Kidney epithelial cell (primary cell): ENCODE measurements around the gene CREB3L1. TPM values are rescaled to one million over a fixed set of nuclear protein-coding genes. Genes with fewer than 3 reads are reported as not detected.

Experiments used
- DNase-seq: peaks from one replicate; pipeline ENCODE4 v3.0.0-alpha.2; 2010; ENCODE audit warnings: low read depth
- H3K27me3 ChIP-seq: 2 replicates; pipeline ENCODE4 v1.6.0; 2011; ENCODE audit warnings: low read length; ENCODE audit not compliant: control insufficient read depth, insufficient read depth
- H3K36me3 ChIP-seq: 2 replicates; pipeline ENCODE4 v1.5.1; 2011; ENCODE audit warnings: low read length; ENCODE audit not compliant: control insufficient read depth, insufficient read depth
- H3K4me3 ChIP-seq: 2 replicates; pipeline ENCODE4 v1.5.1; 2011; ENCODE audit warnings: low read depth, mild to moderate bottlenecking, control low read depth, low read length
- total RNA-seq: library from RNA; depleted of rRNA; stranded (reverse); fragments of >200 nt; gene quantifications from 2 replicates; pipeline ENCODE4 v1.2.3, GENCODE V29; 2015
- TF ChIP-seq, protein P1 (sequence below): IDR thresholded peaks from 2 replicates; pipeline ENCODE4 v1.5.1; 2011; ENCODE audit warnings: mild to moderate bottlenecking, moderate library complexity, low read length, control low read depth, inconsistent platforms; ENCODE audit not compliant: insufficient read depth, poor library complexity, severe bottlenecking

The CREB3L1 gene
- total RNA-seq, 1 donor from 2014 or later: 3.2 TPM

DNA sequence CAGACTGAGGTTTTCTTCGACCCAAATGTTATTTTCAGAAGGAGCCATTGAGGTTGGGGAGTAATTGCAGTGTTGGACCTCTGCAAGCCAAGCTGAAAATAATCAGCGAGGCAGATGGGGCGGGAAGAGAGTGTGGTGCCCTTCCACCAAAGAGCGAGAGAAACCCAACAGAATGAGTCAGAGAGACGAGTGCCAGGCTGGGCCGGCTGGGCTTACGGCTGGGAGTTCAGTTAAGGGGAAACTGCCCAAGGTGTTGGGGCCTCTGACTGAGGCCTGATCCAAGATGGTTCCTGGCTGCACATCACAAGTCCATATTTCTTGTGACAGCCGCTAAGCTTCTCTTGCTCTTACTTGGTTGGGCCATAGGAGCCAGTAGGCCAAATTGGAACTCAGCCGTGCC, 30.4 kb upstream of the CREB3L1 start:
- DNase-seq: no peak
- Histone ChIP-seq H3K27me3 (no peaks in the 10 kb centered on the region), H3K4me3 (no peak overlapping the region), H3K36me3 (no peaks in the 10 kb centered on the region)
- TF ChIP-seq, protein P1, sequence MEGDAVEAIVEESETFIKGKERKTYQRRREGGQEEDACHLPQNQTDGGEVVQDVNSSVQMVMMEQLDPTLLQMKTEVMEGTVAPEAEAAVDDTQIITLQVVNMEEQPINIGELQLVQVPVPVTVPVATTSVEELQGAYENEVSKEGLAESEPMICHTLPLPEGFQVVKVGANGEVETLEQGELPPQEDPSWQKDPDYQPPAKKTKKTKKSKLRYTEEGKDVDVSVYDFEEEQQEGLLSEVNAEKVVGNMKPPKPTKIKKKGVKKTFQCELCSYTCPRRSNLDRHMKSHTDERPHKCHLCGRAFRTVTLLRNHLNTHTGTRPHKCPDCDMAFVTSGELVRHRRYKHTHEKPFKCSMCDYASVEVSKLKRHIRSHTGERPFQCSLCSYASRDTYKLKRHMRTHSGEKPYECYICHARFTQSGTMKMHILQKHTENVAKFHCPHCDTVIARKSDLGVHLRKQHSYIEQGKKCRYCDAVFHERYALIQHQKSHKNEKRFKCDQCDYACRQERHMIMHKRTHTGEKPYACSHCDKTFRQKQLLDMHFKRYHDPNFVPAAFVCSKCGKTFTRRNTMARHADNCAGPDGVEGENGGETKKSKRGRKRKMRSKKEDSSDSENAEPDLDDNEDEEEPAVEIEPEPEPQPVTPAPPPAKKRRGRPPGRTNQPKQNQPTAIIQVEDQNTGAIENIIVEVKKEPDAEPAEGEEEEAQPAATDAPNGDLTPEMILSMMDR: no peak

DNA sequence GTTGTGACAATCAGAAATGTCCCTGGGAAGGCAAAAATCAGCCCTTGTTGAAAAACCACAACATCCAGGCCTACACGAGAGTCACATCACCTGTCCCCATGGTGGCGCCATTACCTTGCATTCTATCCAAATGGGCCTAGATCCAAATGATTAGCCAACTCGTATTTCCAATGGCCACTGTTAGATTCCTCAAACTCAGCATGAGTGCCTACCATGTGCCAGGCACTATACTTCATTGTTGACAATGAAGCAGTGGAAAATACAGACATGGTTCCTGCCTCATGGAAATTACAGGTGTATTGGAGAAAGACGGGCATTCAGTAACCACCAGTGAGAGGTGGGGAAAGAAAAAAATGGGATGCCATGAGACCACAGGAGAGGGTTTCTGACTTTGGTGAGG, 29.8 kb upstream of the CREB3L1 start:
- H3K27me3 ChIP-seq: no peaks in the 10 kb centered on the region
- H3K4me3 ChIP-seq: no peak overlapping the region
- no peak for DNase-seq
- TF ChIP-seq, protein P1: peak; percentile 52
- H3K36me3 ChIP-seq: no peaks in the 10 kb centered on the region

DNA sequence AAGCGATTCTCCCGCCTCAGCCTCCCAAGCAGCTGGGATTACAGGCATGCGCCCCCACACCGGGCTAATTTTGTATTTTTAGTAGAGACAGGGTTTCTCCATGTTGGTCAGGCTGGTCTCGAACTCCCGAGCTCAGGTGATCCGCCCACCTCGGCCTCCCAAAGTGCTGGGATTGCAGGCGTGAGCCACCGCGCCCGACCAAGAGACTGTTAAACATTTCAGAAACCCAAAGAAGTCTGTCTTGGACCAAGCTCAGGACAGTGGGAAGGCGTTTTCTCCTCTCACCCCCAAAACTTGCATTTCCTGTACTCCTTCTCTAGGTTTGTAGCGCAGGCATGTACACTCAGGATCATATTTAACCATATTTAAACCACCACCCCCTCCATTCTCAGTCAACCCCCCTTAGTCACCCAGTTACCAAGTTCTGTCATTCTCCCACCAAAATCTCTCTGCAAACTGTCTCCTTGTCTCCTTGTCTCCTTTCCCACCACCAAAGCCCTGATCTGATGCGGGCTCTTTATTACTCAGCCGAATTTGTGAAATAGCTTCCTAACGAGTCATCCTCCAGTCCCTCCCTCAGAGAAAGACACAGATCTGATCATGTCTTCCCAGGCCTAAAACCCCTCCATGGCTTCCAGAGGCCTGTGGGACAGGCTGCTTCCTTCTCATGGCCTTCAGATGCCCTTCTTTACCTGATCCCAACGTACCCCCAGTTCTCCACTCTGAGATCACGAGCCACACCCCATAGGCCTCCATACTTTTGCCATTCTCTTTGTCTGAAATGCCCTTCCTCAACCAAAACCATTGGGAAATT, 29.0 kb upstream of the CREB3L1 start:
- TF ChIP-seq, protein P1: no peak
- peak; percentile 77 for DNase-seq
- no peaks in the 10 kb centered on the region for H3K27me3 ChIP-seq
- H3K36me3 ChIP-seq: no peaks in the 10 kb centered on the region
- H3K4me3 ChIP-seq: no peak overlapping the region

DNA sequence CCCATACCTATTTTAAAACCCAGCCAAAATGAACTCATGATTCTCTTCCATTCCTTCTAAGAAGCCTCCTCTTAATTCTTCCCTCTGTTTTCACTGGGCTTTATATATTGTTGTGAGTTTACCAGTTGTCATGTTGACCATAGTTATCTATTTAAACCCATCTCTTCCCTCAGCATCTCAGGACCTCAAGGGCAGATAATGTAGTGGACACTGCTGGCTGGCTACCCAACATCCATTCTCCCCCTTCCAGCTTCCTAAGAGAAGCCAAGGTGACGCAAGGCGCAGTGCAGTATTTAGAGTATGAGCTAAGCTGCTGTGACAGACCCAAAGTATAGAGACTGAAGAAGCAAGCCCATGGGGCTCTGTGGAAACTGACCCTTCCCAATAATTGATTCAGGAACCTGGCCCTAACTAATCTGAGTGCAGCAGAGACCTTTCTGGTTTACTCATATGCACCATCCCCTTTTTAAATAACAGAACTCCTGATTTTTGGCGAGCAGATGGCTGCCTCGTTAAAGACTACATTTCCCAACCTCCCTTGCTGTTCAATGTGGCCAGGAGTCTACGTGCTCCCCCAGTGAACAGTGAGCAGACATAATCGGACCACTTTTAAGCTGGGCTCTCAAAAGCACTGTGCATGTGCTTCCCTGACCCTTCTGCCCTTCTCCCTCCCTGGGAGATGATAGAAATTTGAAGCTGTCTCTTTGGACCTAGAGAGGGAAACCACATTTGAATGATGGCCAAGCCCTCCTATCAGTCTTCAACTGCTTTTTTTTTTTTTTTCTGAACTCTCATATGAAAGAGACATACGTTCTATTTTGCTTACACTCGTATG, 28.1 kb upstream of the CREB3L1 start:
- no peak for DNase-seq
- Histone ChIP-seq H3K4me3 (no peak overlapping the region), H3K27me3 (no peaks in the 10 kb centered on the region), H3K36me3 (no peaks in the 10 kb centered on the region)
- TF ChIP-seq, protein P1: no peak

DNA sequence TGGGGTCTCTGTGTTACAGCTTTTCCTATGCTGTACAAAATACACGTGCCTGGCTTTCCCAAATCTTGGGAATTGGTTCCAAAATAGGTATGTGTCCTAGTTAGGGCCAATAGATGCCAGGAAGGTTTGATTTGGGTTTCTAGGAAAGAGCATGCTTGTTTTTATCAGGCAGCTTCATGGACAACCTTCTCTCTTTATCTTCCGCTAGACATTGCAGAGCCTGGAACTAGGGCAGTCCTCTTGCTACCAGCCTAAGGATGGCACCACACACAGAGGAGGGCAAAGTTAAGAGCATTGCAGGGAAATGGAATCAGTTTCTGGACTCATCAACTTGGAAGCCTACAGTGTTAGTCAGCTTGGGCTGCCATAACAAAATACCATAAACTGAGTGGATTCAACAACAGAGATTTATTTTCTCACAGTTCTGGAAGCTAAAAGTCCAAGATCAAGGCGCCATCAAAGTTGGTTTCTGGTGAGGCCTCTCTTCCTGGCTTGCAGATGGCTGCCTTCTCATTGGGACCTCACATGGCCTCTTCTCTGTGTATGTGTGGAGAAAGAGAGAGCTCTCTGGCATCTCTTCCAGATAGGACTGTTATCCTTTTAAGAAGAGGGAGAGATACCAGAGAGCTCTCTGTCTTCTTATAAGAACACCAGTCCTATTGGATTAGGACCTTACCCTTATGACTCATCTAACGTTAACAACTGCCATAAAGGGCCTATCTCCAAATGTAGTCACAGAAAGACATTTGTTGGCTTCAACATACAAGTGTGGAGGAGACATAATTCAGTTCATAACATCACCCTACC, 27.3 kb upstream of the CREB3L1 start:
- TF ChIP-seq, protein P1: no peak

More for the DNA sequence above, 27.3 kb upstream of the CREB3L1 start:
- H3K27me3 ChIP-seq: no peaks in the 10 kb centered on the region
- H3K4me3 ChIP-seq: no peak overlapping the region
- no peaks in the 10 kb centered on the region for H3K36me3 ChIP-seq
- DNase-seq: no peak
